IPS DF 4.7 (cell line): ENCODE measurements around the gene TGFBR3.

Experiments used
- DNase-seq: peaks from one replicate; pipeline ENCODE4 v3.0.0-alpha.2; 2013; ENCODE audit warnings: low spot score; ENCODE audit errors: extremely low read depth

The TGFBR3 gene

DNA sequence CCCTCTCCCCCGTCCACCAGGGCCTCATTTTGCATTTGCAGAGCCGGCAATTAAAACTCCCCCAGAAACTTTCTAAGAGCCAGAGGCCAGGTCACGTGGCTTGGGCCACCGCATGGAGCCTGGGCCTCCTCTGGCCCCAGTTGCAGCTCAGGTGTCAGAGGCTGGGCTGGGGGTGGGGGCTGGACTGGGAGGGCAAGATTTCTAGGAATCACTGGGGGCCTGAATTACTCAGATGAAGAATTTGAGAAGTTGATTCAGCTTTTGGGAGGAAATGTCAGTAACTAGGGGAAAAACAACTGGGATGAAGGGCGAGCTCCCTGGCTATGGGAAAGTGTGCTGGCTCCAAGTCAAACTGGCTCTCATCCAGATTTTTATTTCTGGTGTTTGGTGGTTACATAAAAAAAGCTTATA is 234.3 kb downstream of the TGFBR3 start:
- no peak for DNase-seq

DNA sequence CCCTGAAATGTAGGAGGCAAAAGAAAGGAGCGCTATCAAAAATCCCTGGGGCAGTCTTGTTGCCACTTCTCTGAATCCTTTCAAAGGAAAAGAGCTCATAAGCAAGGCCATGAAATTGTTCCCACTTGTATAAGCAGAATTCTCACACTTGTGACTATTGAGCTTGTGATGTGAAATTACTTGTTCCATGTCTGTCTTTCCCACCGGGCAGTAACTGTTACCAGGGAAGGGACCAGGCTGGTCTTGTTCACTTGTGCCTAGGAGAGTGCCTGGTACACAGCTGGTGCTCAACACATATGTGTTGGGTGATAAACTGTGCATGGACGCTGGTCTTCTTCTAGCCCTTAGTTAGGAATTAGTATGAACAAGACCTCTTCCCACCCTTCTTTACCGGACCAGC is 234.7 kb downstream of the TGFBR3 start:
- DNase-seq: no peak

DNA sequence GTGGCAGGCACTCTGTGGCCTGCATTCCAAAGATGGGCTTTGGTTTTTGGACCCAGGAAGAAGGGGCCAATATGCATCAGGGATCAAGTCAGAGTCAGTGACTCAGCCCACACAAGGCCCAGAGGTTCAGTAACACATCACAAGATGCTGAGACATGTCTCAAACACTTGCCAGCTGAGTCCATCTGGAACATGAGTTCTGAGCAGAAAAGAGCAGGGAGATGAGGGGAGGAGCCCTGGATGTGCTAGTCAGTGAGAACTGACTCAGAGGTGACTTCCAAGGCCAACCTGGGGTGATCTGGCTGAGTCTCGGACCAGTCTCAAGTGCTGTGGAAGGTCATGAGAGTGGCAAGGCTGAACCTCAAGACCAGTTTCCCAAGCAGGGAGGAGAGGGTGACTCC is 235.2 kb downstream of the TGFBR3 start:
- DNase-seq: no peak

DNA sequence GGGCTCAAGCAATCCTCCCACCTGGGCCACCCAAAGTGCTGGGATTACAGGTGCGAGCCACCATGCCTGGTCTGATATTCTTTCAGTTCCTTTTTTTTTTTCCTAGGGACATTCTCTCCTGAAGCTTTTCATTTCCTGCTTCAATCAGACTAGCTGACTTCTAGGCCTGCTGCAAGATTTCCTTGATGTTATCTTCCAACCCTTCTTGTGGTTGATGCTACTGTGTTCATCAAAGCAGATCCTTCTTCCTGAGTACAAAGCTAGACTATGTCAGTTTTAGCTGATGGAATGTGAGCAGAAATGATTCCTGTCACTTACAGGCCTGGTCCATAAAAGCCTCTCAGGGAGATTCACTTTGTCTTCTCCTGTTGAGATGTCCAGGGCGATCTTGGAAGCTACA is 238.9 kb downstream of the TGFBR3 start:
- DNase-seq: no peak

DNA sequence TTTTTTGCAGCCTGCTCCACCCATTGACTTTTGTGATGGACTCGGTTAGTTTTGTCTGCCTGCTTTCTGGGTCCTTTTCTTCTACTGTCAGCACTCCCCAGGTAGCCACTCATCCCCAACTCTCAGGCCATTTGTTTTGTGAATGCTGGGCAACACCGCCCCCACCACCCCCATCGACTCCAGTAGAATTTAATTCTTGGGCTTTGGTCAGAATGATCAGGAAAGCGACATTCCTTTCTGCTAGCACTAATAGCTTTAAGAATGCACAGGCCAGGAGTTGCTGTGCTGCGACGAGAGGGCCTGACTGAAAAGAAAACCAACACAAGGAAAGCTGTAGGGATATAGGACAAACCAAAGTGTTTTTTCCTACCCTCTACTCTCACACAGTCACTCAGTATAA is 240.9 kb downstream of the TGFBR3 start:
- peak; percentile 33 for DNase-seq

DNA sequence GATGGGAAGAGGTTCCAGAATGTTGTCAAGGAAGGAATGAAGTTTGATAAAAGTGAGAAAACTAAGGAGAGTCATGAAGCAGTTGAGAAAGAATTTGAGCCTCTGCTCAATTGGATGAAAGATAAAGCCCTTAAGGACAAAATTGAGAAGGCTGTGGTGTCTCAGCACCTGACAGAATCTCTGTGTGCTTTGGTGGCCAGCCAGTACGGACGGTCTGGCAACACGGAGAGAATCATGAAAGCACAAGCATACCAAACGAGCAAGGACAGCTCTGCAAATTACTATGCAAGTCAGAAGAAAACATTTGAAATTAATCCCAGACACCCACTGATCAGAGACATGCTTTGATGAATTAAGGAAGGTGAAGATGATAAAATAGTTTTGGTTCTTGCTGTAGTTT is 242.5 kb downstream of the TGFBR3 start:
- no peak for DNase-seq

DNA sequence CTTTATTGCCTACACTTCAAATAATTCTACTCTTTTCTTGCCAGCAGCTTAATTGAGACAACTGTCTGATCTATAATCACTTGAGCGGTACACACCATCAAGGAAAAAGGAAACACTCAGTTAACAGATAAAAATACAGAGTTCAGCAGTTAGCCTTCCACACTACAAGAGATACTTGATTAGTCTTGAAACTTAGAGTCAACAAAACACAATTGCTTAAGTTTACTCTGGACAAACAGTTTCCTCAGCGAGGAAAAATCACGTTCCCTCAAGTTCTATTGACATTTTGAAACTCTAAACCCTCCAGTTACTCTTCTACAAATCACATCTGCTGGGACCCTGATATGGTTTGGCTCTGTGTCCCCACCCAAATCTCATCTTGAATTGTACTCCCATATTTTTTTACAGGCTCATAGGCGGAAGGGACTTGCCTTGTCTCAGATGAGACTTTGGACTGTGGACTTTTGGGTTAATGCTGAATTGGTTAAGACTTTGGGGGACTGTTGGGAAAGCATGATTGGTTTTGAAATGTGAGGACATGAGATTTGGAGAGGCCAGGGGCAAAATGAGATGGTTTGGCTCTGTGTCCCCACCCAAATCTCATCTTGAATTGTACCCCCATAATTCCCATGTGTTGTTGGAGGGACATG is 244.9 kb downstream of the TGFBR3 start:
- DNase-seq: no peak

DNA sequence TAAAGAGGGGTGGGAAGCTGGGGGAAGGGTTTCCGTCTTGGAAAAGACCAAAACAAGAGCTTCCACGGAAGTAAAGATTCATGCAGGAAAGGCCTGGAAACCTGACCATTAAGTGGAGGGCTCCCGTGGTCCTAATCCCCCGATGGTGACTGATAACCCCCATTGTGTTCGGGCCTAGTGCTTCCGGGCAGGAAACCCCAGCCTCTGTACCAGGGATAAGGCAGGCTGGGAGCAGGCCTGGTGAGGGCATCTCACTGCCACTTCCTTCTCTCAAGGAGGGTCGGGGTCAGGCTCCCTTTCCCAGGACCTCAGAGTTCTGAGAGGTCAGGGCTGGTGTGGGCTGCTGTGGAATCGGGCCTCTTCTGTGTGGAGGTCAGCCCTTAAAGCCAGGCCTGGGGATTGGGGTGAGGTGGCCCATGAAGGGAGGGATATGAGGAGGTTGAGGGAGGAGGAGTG is 248.4 kb downstream of the TGFBR3 start:
- DNase-seq: no peak

DNA sequence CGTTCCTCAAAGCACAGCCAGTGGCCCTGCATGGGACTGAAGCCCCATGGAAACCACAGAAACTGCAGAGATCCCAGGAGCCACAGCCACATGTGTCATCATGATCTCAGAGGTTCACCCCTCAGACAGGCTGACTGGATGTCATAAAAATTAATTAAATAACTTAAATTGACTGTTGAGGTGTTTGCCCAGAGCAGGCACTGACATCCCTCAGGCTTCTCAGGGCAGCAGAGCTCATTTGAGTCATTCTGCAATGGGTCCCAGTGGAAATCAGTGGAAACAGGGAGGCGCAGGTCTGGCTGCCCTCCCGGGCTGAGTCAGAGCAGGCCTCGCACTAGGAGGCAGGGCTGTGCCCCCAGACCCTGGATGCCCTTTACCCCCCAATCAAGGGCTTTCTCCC is 250.2 kb downstream of the TGFBR3 start:
- no peak for DNase-seq

DNA sequence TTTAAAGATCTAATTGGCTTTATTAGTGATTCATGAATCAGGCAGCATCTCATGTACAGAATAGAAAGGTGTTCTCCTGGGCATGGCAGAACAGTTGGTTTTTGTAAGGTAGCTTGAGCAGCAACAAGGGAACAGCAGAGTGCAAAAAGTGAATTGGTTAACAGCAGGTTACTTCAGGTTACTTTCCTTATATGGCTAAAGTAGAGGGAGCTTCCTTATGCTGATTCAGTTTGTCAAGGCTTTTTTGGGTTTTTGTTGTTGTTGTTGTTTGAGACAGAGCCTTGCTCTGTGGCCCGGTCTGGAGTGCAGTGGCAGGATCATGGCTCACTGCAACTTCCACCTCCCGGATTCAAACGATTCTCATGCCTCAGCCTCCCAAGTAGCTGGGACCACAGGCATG is 252.5 kb downstream of the TGFBR3 start:
- no peak for DNase-seq

DNA sequence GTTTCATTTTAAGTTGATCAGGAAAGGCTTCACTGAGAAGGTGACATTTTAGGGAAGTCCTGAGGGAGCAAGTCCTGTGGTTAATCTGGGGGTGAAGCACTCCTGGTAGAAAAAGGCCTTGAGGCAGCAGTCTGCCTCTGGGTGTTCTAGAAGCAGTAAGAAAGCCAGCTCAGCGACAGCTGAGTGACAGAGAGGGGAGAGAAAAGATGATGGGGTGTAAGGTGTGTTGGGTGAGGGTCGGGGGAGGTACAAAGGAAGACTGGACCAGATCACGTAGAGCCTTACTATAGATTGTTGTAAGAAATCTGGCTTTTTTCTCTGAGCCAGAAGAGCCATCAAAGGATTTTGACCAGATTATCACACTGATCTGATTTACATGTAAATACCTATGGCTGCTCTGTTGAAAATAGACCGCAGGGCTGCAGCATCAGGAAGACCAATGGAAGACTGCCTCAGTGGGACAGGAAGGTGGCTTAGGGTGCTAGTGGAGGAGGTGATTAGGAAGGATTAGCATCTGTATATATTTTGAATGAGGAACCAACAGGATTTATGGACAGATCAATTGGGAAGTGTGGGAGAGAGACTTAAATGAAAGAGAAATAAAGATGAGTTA is 254.1 kb downstream of the TGFBR3 start:
- DNase-seq: no peak

DNA sequence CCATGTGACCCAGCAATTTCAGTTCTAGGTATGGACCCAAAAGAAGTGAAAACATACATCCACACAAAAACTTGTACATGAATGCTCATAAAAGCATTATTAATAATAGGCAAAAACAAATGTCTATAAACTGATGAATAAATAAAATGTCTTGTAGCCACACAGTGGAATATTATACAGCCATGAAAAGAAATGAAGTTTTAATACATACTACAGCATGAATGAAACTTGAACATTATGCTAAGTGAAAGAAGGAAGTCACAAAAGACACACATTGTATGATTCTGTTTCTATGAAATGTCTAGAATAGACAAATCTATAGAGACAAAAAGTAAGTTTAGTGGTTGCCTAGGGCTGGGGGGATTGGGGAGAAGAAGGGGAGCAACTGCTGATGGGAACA is 255.1 kb downstream of the TGFBR3 start:
- no peak for DNase-seq
